ENCODE data around the gene RAP2A.

Gene RAP2A

DNA sequence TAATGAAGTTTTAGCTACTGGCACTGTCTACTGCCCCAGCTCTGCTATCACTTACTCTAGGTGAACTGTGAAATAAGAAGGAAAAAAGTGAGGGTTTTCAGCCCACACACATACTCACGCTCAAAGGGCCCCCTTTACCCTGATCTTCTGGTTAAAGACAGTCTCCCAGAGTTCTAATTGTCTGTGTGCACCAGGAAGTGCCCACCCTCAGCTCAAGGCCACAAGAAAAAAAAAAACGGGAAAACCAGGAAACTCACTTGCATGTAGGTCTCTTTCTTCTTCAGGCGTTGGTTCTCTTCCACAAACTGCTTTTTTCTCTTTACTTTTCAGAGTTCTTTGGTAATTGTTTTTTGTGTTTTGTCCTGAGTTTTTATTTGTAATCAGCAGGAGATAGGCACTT, 22.1 kb downstream of the RAP2A start:
- no peak for DNase-seq

DNA sequence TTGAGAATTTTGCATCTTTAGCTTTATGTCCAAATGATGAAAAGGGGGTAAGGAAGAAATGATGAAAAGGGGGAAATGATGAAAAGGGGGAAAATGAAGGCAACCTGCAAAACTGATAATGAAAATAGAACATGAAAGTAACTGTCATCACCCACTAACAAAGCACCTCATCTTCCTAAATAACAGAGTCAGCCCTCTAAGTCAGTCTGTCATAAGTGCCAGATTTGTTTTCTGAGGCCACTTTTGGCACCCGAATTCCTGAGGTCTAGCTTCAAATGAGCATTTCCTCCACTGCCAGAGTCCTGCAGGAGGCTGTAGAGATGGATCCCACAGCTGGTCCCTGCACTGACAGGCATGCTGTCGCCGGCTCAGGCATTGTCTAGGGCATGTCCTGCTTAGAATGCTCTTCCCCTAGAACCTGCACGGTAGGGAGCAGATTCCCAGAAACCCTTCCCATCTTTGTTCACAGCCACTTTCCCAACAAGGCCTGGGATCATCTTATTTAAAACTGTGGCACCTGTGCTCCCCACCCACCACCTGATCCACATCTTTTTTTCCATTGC, 25.3 kb downstream of the RAP2A start:
- no peak for DNase-seq

DNA sequence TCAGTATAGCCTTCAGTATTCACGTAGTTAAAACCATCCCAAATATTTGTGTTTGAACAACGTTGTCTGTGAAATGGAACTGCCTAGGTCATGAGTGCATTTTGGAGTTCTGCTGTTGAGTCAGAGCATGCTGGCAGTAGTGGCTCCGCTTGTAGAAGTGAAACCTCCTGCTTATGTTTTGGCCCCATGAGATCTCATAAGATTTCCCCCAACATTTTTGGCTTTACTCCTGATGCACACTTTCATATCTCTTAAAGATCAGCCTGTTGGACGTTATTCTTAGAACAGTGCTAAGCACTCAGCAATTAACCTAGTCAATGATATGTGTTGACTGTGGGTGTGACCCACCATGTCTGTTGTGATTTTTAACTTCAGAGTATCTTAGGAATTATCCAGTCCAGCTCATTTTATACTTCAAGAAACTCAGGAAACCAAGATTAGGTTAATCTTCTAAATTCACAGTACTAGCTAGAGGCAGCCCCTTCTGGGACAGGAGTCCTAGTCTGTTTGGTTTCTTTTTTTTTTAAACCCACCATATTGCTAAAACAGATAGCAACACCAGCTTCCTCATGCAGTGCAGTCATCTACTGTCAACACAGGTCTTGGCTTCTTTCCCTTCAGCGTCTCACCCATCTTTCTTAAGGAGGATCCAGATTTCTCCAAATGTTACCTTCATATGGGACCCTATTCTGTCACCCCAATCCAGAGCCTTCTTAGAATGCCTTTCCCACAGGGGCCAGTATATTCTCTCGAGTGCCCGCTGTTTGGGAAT, 26.2 kb downstream of the RAP2A start:
- DNase-seq = no peak

DNA sequence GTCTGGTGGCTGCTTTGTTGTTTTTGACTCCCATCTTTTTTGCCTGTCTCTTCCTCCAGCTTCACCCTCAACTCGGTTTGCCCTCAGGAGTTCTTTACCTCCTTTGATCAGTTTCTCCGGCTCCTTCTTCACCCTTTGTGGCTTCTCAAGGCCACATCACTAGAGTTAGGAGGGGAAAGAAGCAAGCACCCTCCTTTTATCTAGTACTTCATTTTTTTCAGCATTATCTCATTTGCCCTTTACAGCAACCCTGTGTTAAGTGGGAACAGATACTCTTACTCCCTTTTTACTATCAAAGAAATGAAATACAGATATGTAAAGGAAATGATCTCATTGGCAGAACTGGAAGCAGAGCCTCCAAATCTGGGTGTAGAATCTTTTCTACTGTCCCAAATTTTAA, 26.9 kb downstream of the RAP2A start:
- DNase-seq = no peak

DNA sequence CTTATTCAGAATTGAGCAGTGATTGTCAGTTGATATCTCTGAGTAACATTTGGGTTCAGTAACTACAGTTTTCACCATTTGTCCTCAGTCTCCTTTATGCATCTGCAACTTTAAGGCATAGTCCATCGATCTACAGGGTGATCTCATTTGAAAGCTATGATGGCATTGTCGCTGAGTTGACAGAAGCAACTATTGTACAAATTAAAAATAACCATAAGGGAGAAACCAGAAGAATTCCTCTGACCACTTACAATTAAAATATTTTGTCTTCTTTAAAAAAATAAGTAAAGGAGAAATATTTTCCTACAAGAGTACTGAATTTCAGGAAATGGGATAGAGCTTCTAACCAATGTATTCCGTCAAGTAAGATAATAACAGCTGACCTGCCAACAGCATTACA, 30.6 kb downstream of the RAP2A start:
- no peak for DNase-seq

DNA sequence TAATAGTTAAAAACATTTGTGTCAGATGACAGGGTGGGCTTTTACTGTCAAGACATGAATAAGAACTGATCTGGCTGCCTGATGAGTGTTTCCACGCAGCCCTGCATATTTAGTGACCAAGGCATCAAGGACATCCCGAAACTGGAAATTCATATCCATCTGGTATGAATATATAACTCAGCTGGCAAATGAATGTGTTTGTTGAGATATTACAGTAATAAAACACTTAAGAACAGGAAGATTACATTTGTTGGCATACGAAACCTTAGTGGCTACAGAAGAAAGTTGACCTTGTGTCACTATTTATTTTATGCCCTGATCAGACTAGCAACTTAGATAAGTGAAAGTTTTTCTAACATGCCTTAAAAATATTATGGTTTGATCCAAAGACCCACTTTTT, 32.8 kb downstream of the RAP2A start:
- DNase-seq = no peak

DNA sequence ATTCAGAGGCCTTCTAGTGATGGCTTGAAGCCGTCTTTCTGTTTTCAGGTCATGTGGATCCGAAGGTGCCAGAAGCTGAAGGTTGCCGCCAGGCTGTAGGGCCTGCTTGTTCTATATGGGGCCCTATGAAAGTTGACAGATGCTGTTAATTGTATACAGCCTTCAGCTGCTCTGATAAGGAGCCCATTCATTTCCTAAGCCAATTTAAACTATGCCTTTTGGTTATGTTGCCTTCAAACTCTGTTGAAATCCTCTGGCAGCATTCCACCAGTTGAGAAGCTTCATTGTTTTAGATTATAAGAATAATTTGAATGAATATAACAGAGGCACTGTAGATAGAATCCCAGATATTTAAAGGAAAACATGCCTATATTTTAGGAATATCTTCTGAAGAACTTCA, 34.4 kb downstream of the RAP2A start:
- DNase-seq = no peak

DNA sequence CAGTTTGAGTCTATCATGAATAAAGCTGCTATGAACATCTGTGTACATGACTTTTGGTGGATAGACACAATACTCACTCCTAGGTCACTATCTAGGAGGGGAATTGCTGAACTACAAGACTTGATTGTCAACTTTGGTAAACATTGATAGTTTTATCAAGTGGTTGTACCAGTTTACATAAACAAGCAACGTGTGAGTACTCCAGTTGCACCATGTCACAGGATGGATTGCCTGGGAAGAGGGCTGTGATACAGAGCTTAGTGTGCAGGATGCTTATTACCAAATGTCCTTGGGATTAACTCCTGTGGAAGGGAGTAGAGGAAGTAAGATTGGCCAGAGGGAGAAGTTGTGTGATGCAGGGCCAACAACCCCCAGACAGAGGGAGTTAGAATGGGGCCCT, 37.7 kb downstream of the RAP2A start:
- DNase-seq = no peak

DNA sequence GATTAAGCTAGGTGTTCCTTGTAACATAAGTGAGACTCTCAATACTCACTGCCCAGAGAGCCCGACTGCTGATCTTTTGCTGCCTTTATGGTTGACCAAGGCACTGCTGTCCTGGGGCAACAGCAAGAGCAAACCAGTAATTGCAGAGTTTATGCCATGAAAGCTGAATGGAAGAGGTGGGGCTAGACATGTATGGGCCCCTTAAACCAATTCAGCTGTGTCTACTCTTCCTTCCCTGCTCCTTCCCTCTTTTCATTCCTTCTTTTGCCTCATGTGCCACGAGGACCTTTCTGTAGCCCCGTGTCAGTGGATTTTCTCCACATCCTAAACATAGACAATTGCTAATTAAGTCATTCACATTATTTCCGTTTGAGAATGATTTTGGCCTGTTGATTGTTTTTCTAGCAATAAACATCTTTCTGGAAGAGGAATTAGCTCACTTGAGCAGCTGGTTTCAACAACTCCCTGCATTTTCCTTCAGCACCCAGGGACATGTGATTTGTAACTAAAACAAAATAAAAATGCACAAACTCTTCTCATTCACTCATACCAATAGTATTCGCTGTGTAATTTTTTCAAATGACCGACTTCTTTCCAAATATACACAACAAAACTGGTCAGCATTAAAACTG, 40.5 kb downstream of the RAP2A start:
- no peak for DNase-seq

DNA sequence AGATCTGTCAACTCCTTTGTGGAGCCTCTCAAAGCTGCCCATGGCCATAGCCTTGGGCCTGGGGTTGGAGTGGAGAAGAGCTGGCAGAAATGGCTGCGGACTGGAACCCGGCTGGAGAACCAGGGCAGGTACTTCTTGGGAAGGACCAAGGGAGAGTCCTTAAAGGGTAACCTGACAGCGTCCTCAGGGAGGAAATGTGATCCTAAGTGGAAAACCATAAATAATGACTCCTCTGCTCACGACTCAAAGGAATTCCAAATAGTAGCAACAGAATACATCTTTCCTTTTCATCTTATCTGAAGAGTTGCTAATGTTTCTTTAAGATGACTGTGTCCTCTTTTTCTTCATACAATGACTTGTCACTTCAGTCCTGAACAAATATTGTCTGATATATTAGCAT, 41.0 kb downstream of the RAP2A start:
- no peak for DNase-seq

DNA sequence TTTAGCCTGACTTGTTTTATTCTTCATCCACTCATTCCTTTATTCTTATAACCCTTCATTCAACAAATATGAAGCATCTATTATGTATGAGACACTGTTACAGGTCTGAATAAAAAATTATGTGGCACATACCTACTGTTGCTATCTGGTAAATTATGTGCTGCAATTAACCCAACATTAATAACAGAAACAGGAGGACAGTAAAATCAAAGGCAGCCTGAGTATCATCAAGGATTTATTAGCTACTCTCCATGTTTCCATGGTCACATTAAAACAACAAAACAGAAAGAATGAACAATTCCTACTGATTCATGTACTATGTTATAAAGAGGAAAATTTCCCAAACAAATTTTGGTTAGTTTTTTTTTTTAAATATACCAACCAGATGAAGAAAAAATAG, 43.9 kb downstream of the RAP2A start:
- no peak for DNase-seq

DNA sequence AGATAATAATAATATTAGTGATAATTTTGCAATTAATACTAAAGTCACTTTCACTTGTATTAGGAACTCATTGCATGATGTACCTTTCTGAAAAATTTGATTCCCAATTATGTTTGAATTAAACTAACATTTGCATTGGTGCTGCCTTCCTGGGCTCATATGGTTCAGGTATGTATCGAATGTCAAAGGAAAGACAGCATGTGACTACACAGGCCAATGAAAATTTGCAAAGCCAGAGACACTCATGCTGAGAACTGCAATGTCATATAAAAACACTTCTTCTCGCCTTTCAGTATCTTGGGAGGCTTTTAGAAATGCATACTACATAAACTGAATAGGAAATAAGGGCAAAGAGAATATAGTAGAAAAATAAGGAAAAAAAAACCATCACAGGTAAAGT, 44.3 kb downstream of the RAP2A start:
- DNase-seq = no peak

DNA sequence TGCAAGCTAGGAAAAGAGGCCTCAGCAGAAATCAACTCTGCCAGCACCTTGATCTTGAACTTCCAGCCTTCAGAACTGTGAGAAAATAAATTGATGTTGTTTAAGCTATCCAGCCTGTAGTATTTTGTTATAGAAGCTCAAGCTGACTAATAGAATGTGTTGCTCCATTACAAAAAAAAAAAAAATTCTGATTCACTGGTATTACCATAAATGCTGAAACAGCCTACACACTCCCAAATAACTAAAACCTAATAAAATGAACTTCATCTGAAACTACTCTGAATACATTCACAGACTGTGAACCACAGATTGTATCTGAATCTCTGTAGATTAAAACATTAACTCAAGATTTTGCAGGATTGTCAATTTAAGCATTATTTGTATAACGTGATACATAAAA, 49.5 kb downstream of the RAP2A start:
- no peak for DNase-seq

DNA sequence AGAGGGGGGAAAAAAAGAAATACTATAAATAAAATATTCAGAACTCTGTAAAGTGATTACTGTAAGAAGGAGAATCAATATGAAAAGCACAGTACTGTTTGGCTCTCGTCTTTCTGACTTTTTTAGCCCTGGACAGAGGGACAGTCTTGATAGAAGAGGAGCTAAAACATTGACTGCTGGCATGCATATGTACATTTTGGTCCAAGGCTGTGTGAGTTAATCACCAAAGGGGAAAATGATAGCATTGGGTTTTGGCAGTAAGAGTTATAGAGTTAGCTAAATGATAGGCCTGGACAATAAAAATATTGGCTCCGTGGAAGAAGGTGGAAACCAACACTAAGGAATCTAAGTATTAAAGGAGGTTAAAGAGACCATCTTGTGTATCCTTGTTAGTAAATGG, 50.3 kb downstream of the RAP2A start:
- no peak for DNase-seq

DNA sequence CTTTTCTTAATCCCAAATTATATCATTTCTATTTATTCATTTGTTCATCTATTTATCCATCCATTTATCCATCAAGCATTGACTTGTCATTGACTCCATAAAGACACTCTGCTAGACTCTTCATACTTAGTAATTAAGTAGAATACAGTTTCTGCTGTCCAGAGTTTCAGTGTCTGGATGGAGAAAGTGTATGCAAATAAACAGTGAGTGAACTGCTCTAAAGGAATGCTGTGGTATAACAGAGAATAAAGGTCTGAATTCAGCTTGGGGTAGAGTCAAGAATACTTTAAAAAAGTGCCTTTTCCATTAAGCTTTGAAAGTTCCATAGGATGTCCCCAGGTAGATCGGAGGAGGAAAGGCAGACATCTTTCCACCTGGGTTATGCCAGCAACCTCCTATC, 51.4 kb downstream of the RAP2A start:
- DNase-seq = no peak

DNA sequence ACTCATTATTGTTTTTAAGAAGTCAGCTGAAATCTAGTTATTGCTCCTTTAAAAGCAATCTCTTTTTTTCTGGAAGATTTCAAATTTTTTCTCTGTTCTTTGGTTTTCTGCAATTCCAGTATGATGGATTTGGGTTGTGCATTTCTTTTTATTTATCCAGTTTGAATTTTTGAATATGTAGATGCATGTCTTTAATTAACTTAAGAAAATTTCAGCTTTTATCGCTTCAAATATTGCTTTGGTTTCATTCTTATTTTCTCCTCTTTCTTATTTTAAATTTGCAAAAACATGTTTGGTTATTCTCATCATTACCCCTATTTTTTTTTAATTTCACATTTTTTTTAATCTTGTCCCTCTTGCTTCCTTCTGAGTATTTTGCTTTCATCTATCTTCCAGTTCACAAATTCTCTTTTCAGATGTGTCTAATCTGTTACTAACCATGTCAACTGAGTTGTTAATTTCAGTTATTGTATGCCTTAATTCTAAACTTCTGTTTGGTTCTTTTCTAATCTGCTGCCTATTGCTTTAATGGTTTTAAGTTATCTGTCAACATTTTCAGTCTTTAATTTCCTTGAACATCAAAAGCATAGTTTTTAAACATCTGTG, 56.8 kb downstream of the RAP2A start:
- DNase-seq = no peak

DNA sequence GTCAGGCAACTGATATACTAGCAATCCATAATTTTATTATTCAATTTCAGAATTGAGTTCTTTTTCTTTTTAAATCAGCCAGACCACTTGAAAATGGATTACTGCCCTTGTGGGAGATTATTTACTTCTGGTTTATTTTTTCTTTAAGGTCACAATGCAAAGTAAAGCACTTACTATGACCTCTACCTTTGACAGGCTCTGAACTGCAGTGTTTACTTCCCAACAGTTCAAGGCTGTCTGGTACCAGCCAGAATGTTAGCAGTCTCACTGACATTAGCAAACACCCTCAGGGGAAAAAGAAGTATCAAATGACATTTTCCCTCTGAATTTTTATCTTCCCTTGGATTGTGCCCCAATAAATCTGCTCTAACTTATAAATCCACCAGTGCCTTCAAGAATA, 57.5 kb downstream of the RAP2A start:
- no peak for DNase-seq

DNA sequence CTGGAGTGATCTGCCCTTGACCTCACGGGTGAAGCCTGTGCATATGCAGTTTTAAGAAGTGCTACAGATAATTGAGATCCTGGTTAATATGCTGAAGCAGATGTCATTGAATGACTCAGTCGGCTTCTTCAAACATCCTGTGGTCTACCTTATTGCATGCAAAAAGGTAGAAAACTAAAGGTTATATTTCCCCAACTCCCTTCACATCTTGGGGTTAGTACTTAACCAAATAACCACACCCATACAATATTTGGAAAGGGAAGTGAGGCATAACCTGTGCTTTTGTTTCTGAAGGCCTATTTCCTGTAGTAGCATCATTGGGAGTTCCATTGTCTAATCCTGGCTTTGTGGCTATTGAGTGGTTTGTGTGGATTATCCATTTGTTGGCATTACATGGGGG, 58.3 kb downstream of the RAP2A start:
- DNase-seq = no peak

DNA sequence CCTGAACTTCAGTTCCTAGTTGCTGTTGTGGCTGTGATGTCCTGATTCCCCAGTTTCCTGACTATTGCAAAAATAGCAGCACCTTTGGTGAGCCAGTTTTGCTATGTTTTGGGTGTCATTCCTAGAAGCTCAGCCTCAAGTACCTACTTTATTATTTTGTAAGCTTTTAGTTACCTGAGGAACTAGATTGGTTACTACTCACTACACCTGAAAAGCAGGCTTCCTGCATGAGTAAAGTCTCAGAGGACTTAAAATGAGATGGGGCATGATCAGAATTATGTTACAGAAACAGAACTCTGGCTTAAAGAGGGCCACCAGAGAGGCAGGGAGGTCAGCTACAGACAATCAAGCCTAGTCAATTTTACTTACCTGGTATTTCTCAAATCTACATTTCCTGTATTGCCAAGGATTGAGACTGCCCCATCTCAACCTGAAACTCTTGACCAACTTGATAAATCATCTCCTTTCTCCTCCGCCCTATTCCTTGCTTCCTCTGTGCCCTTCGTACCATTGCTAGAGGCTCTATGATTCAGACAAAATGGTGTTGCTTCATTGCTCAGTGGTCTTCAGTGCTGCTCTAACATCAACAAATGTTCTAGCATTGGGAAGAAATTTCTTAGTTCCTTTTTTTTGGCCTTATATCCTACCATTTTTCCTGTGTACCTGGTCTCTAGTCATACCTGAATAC, 58.9 kb downstream of the RAP2A start:
- DNase-seq = no peak

DNA sequence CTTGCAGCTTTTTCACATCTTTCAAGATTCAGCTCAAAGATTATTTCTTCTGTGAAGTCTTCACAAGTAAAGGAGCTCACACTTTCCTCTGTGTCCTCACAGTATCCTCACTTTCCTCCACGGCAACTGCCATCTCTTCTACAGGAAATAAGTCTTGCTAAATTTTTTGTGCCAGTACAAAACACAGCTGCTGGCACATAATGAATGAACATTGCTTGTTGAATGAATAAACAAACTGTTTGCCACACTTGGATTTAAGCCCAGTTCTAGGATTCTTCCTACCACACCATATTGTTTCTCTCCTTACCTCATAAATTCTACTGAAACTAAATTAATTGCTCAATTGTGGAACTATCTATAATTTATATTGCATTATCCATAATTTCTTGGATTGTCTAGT, 59.5 kb downstream of the RAP2A start:
- DNase-seq = no peak

DNA sequence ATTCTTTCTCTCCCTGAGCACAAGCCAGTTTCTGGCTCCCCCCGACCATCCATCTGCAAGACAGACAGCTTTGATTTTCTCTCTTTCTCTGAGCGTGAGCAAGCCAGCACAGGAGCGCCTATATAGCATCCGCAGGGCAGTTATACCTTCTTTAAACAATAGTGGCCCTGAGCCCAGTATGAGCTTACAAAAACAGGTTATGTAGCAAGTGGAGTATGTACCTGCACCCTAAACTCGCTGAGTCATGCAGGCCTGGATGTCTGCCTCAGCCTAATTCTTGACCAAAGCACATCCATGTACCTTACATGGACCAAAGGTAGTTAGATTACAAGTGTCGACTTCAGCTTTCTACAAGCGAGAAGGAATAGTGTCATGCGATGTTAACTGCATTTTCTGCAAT, 61.7 kb downstream of the RAP2A start:
- DNase-seq = no peak

DNA sequence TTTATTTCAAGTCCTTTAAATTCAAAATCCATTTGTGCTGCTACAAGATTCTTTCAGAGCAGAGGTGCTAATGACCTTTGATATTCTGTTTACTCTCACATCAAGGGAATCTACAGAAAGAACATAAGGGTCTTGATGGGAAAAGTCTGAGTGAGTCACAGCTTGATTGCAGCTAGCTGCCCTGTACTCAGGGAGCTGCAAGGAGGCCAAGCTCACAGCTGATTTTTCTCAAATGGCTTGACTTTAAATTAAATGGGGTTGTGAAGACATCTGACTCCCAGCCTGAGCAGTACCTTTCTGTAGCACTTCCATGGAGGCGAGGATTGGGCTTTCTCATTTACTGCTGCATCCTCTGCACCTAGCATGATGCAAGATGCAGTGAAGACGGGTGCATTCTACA, 62.5 kb downstream of the RAP2A start:
- no peak for DNase-seq

DNA sequence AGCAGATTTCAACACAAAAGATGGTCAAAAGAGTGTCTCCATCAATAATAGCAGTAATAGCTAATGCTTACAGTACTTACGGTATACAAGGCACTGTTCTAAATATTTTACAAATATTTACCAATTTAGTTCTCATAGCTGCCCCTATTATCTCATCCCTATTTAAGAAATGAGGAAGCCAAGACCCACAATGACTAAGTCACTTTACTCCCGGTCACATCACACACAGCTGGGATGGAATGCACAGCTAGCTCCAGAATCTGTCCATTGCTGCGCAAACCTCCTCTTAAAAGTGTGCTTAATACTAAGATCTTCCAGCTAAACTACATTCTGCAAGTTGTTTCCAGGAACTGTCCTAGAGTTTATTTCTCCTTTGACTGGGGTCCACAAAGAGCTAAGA, 63.4 kb downstream of the RAP2A start:
- no peak for DNase-seq

DNA sequence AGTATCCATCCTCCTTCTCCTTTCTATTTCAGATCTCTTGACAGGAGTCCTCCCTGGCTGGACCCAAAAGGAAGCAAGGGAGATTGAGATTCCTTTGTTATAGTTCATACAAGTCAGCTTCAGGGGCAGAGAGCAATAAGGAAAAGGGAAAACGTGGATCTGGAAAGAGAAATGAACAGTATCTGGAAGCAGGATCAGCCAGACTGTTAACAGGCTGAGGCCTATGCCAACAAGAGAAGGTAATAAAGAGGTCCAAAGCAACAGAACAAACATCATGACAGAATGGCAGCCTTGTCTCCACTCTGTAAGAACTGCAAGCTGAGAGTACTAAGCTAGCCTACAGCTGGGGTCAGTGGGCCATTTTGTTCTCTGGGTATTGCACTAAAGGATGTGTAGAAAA, 64.5 kb downstream of the RAP2A start:
- DNase-seq = no peak

Measured in stimulated activated CD4-positive, alpha-beta T cell treated with anti-CD3 and anti-CD28 coated beads, Interleukin-1b, Interleukin-23, amount 100 ng/mL, for 48 hours (primary cell).